H9 (cell line): ENCODE results near the gene ULK4. TPM values are rescaled to one million over a fixed set of nuclear protein-coding genes. Genes with fewer than 3 reads are reported as not detected.

Experiments
- DNase-seq: peaks from one replicate; pipeline ENCODE4 v3.0.0-alpha.2; 2017
- H2AFZ ChIP-seq: one replicate; pipeline ENCODE4 v1.6.1; 2013; ENCODE audit warnings: mild to moderate bottlenecking, low read length, control low read depth, moderate library complexity
- H2AK5ac ChIP-seq: 2 replicates; pipeline ENCODE4 v1.6.1; 2013; ENCODE audit warnings: low read length, control low read depth, mixed read lengths; ENCODE audit not compliant: insufficient read length
- H2BK120ac ChIP-seq: one replicate; pipeline ENCODE4 v1.6.1; 2013; ENCODE audit warnings: low read depth, mild to moderate bottlenecking, low read length, control low read depth, inconsistent platforms; ENCODE audit not compliant: poor library complexity, severe bottlenecking
- H2BK12ac ChIP-seq: 2 replicates; pipeline ENCODE4 v1.6.1; 2013; ENCODE audit warnings: low read length, control low read depth, mixed read lengths, low read depth; ENCODE audit not compliant: insufficient read length
- H2BK15ac ChIP-seq: 2 replicates; pipeline ENCODE4 v1.6.1; 2013; ENCODE audit warnings: low read depth, low read length, control low read depth
- H2BK20ac ChIP-seq: one replicate; pipeline ENCODE4 v1.6.1; 2013; ENCODE audit warnings: low read depth, mild to moderate bottlenecking, low read length, control low read depth, inconsistent platforms; ENCODE audit not compliant: poor library complexity, severe bottlenecking
- H2BK5ac ChIP-seq: 2 replicates; pipeline ENCODE4 v1.6.1; 2013; ENCODE audit warnings: low read length, control low read depth, mixed read lengths; ENCODE audit not compliant: insufficient read length
- H3K14ac ChIP-seq: 2 replicates; pipeline ENCODE4 v1.6.1; 2013; ENCODE audit warnings: low read length, control low read depth; ENCODE audit not compliant: insufficient read depth
- H3K18ac ChIP-seq: 2 replicates; pipeline ENCODE4 v1.6.1; 2013; ENCODE audit warnings: low read depth, mild to moderate bottlenecking, mixed read lengths, low read length, control low read depth; ENCODE audit not compliant: insufficient read length
- H3K23ac ChIP-seq: 2 replicates; pipeline ENCODE4 v1.6.1; 2013; ENCODE audit warnings: low read length, control low read depth, mixed read lengths, low read depth; ENCODE audit not compliant: insufficient read length
- H3K23me2 ChIP-seq: 2 replicates; pipeline ENCODE4 v1.6.1; 2013; ENCODE audit warnings: low read depth, mild to moderate bottlenecking, mixed read lengths, low read length, control low read depth; ENCODE audit not compliant: insufficient read length, poor library complexity, severe bottlenecking
- H3K27ac ChIP-seq: 2 replicates; pipeline ENCODE4 v1.5.1; 2013; ENCODE audit warnings: low read length, control low read depth, mixed read lengths, low read depth; ENCODE audit not compliant: insufficient read length
- H3K27me3 ChIP-seq: 2 replicates; pipeline ENCODE4 v1.6.1; 2013; ENCODE audit warnings: low read length, control low read depth, inconsistent platforms; ENCODE audit not compliant: insufficient read depth
- H3K4ac ChIP-seq: 2 replicates; pipeline ENCODE4 v1.6.1; 2013; ENCODE audit warnings: low read depth, mild to moderate bottlenecking, control low read depth, inconsistent platforms, low read length, moderate library complexity
- H3K4me1 ChIP-seq: 2 replicates; pipeline ENCODE4 v1.6.1; 2013; ENCODE audit warnings: low read length, control low read depth, inconsistent platforms; ENCODE audit not compliant: insufficient read depth
- H3K4me2 ChIP-seq: 2 replicates; pipeline ENCODE4 v1.6.1; 2013; ENCODE audit warnings: low read length, control low read depth, mixed read lengths; ENCODE audit not compliant: insufficient read length, insufficient read depth
- H3K56ac ChIP-seq: 2 replicates; pipeline ENCODE4 v1.6.1; 2013; ENCODE audit warnings: low read depth, mild to moderate bottlenecking, mixed read lengths, low read length, control low read depth; ENCODE audit not compliant: insufficient read length
- H3K79me1 ChIP-seq: 2 replicates; pipeline ENCODE4 v1.6.1; 2013; ENCODE audit warnings: low read depth, mild to moderate bottlenecking, moderate library complexity, low read length, control low read depth, inconsistent platforms; ENCODE audit not compliant: insufficient read depth, poor library complexity, severe bottlenecking
- H3K79me2 ChIP-seq: 2 replicates; pipeline ENCODE4 v1.6.1; 2013; ENCODE audit warnings: low read length, control low read depth, inconsistent platforms; ENCODE audit not compliant: insufficient read depth
- H3K9ac ChIP-seq: 2 replicates; pipeline ENCODE4 v1.6.1; 2013; ENCODE audit warnings: low read length, control low read depth, mixed read lengths; ENCODE audit not compliant: insufficient read length; ENCODE audit errors: extremely low read depth
- H3K9me3 ChIP-seq: one replicate; pipeline ENCODE4 v1.6.1; 2013; ENCODE audit warnings: low read depth, low read length, inconsistent platforms; ENCODE audit not compliant: control insufficient read depth
- H3T11ph ChIP-seq: one replicate; pipeline ENCODE4 v1.6.1; 2013; ENCODE audit warnings: mild to moderate bottlenecking, low read length, control low read depth, inconsistent platforms
- H4K20me1 ChIP-seq: one replicate; pipeline ENCODE4 v1.6.1; 2013; ENCODE audit not compliant: control insufficient read depth, insufficient read length, insufficient read depth
- H4K5ac ChIP-seq: 2 replicates; pipeline ENCODE4 v1.6.1; 2013; ENCODE audit warnings: low read depth, mild to moderate bottlenecking, mixed read lengths, low read length, control low read depth; ENCODE audit not compliant: insufficient read length
- H4K8ac ChIP-seq: replicated peaks from 2 replicates; pipeline ENCODE4 v1.6.1; 2013; ENCODE audit warnings: low read length, control low read depth, mixed read lengths, low read depth; ENCODE audit not compliant: insufficient read length
- H4K91ac ChIP-seq: 2 replicates; pipeline ENCODE4 v1.6.1; 2013; ENCODE audit warnings: low read depth, mild to moderate bottlenecking, moderate library complexity, mixed read lengths, low read length, control low read depth; ENCODE audit not compliant: insufficient read length
- H3K27ac Mint-ChIP-seq, 3 experiments: 2 replicates in 2 of 3; 3 replicates in 1 of 3; pipeline ENCODE4 v1.8.0; 2020 to 2021; ENCODE audit warnings: mixed read lengths in 3 of 3, mild to moderate bottlenecking in 1 of 3, moderate library complexity in 1 of 3
- H3K27me3 Mint-ChIP-seq: 2 replicates; pipeline ENCODE4 v1.8.0; 2021; ENCODE audit warnings: low read depth, mild to moderate bottlenecking, moderate library complexity, mixed read lengths
- H3K36me3 Mint-ChIP-seq, 3 experiments: 2 replicates in 2 of 3; 3 replicates in 1 of 3; pipeline ENCODE4 v1.8.0; 2020 to 2021; ENCODE audit warnings: low read depth in 3 of 3, mixed read lengths in 3 of 3; ENCODE audit not compliant: insufficient read depth in 1 of 3
- H3K4me1 Mint-ChIP-seq, 2 experiments: 2 replicates each; pipeline ENCODE4 v1.8.0; 2020; ENCODE audit warnings: mixed read lengths in 2 of 2
- H3K4me3 Mint-ChIP-seq, 2 experiments: 2 replicates in 1 of 2; 3 replicates in 1 of 2; pipeline ENCODE4 v1.8.0; 2020 to 2021; ENCODE audit warnings: mild to moderate bottlenecking in 2 of 2, mixed read lengths in 2 of 2, moderate library complexity in 1 of 2
- H3K9me3 Mint-ChIP-seq, 2 experiments: 2 replicates in 1 of 2; 3 replicates in 1 of 2; pipeline ENCODE4 v1.8.0; 2020; ENCODE audit warnings: mild to moderate bottlenecking in 2 of 2, mixed read lengths in 2 of 2, moderate library complexity in 1 of 2
- CTCF ChIP-seq: fragments of 200-600 bp; sonication (generic); conservative IDR thresholded peaks from 3 replicates; pipeline ENCODE4 v1.8.0; 2021; ENCODE audit warnings: antibody characterized with exemption, mild to moderate bottlenecking
- WGBS: extraction: QIAGEN DNeasy Blood & Tissue Kit; methylation state at CpG from one replicate; pipeline ENCODE4 v1.1.7; 2013; ENCODE audit warnings: missing lambda C conversion rate, low lambda C conversion rate, mixed read lengths; ENCODE audit not compliant: insufficient read length; ENCODE audit errors: extremely low coverage; 5-methylcytosine and 5-hydroxymethylcytosine counted together
- total RNA-seq: library from RNA; stranded (reverse); gene quantifications from 2 replicates; pipeline ENCODE4 v1.2.1, GENCODE V29; 2021

The ULK4 gene
- total RNA-seq, 1 experiment from 2014 or later, result 12.9 TPM

GRCh38 chr3:41216993-41217392 lies 744.9 kb downstream of the ULK4 start:
- no CpG with 5 or more reads among the region's 1 CpG for WGBS
- Histone ChIP-seq H3K79me1 (peaks cover 4% of the 10 kb centered on the region), H2BK20ac (no peak overlapping the region), H2AK5ac (no peak overlapping the region), H4K8ac (no peak overlapping the region), H3K4ac (no peak overlapping the region), H2AFZ (no peak overlapping the region), H3K79me2 (peaks cover 64% of the 10 kb centered on the region; the same call in 1 of the 2 replicates), H3K56ac (no peak overlapping the region), H3K4me2 (no peak overlapping the region), H3T11ph (no peak overlapping the region), H4K5ac (no peak overlapping the region), H2BK12ac (no peak overlapping the region), H2BK5ac (no peak overlapping the region), H3K23ac (no peak overlapping the region), H4K91ac (no peak overlapping the region), H3K27me3 (no peaks in the 10 kb centered on the region), H3K27ac (no peak overlapping the region), H3K14ac (no peak overlapping the region), H3K9me3 (no peaks in the 10 kb centered on the region), H2BK15ac (no peak overlapping the region), H4K20me1 (no peaks in the 10 kb centered on the region), H3K9ac (no peak overlapping the region), H3K18ac (no peak overlapping the region), H3K23me2 (no peaks in the 10 kb centered on the region), H2BK120ac (no peak overlapping the region), H3K4me1 (peaks cover 10% of the 10 kb centered on the region)
- H3K27ac Mint-ChIP-seq, result peak overlapping the region in 2 of 3 experiments; percentile 25 to 72; a peak in 5 of 7 replicates
- H3K4me1 Mint-ChIP-seq, result peaks cover 57 to 70% of the 10 kb centered on the region in 2 experiments
- no peaks in the 10 kb centered on the region for H3K9me3 Mint-ChIP-seq
- H3K27me3 Mint-ChIP-seq, result no peaks in the 10 kb centered on the region
- TF ChIP-seq CTCF, result no peak
- no peak overlapping the region for H3K4me3 Mint-ChIP-seq
- H3K36me3 Mint-ChIP-seq, result no peaks in the 10 kb centered on the region
- DNase-seq, result no peak
